Effector memory CD8-positive, alpha-beta T cell (primary cell): ENCODE measurements around the gene KRT13.

ENCODE experiments used
- ATAC-seq: fragments of 150-1000 bp; cut with Tn5 transposase; replicated peaks from 2 replicates; pipeline ENCODE4 v1.10.0; 2021; ENCODE audit warnings: mild to moderate bottlenecking, moderate library complexity
- DNase-seq, 3 experiments: peaks; one replicate each; pipeline ENCODE4 v3.0.0; 2021
- H3K27ac Mint-ChIP-seq, 2 donors: one replicate each; pipeline ENCODE4 v1.8.0; 2022; ENCODE audit warnings: mild to moderate bottlenecking in 2 of 2, mixed read lengths in 2 of 2, moderate library complexity in 2 of 2
- H3K27me3 Mint-ChIP-seq, 2 donors: one replicate each; pipeline ENCODE4 v1.8.0; 2022; ENCODE audit warnings: mixed read lengths in 2 of 2
- H3K36me3 Mint-ChIP-seq: one replicate; pipeline ENCODE4 v1.8.0; 2022; ENCODE audit warnings: mild to moderate bottlenecking, moderate library complexity, mixed read lengths; ENCODE audit not compliant: insufficient read depth
- H3K4me1 Mint-ChIP-seq, 2 donors: one replicate each; pipeline ENCODE4 v1.8.0; 2022; ENCODE audit warnings: low read depth in 2 of 2, mixed read lengths in 2 of 2
- H3K4me3 Mint-ChIP-seq, 2 donors: one replicate each; pipeline ENCODE4 v1.8.0; 2022; ENCODE audit warnings: mild to moderate bottlenecking in 2 of 2, mixed read lengths in 2 of 2, moderate library complexity in 2 of 2
- H3K9me3 Mint-ChIP-seq, 2 donors: one replicate each; pipeline ENCODE4 v1.8.0; 2022; ENCODE audit warnings: mixed read lengths in 2 of 2

The KRT13 gene

DNA sequence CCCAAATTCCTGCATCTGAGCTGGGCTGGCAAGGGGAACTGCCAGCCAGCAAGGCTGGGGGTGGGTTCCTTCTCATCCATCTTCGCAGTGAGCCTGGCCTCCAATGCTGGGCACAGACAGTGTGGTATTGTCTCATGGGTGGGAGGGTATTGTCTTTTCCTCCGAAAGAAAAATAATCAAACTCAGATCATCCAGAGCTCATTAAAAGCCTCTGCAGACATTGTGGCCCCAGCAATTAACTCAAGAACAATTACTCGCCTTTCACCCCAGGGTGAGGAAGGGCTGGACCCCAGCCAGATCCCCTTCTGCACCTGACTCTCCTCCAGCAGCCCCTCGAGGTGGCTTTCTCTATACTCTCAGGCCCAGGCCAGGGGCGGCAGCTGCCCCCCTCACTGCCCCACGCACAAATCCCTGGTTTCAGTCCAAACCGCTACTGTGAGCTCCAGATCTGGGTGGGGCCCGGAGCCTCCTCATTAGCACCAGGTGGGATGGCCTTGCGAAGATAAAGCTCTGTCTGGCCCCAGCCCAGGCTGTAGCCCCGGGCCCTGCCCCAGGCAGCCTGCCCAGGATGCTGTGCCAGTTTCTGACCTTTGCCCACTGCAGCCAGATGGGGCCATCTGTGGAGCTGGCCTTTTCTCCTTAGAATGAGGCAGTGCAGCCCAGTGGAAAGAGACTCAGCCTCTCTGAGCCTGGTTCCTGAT is 15.6 kb upstream of the KRT13 start:
- no peak for ATAC-seq
- Mint-ChIP-seq H3K27me3 (peaks cover 29 to 87% of the 10 kb centered on the region in 2 donors), H3K27ac (no peak overlapping the region), H3K4me3 (no peak overlapping the region), H3K4me1 (no peaks in the 10 kb centered on the region), H3K9me3 (no peaks in the 10 kb centered on the region), H3K36me3 (no peaks in the 10 kb centered on the region)
- no peak for DNase-seq

DNA sequence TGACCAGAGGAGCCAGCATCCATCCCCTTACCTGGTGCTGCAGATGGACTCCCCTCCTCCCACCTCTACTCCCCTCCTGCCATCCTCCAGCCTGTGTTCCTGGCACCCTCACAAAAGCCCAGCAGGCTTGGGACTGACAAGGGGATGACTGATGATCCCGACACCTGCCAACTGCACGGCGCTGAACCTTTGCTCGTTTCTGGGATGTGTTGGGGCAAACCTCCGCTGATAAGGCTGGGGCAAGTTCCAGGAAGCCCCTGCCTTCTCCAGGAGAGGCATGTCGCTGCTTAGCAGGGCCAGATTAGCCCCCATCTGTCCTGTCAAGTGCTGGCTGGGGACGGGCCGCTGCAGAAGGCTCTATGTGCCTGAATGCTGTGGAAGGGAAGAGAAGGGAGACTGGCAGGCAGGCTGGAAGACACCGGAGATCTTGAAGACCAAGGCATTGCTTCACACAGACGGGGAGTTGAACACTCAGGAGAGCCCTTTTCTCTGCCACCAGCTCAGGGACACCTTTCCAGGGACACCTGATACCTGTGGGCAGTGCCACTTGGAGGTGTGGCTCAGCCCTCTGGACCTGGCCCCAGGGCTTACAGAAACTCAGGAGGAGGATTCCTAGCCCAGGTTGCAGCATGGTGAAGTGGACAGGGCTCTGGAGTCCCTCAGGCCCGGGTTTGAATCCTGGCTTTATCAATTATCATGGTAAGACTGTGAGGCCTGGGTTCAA is 14.3 kb upstream of the KRT13 start:
- H3K27ac Mint-ChIP-seq: no peak overlapping the region
- no peaks in the 10 kb centered on the region for H3K9me3 Mint-ChIP-seq
- H3K36me3 Mint-ChIP-seq: no peaks in the 10 kb centered on the region
- H3K27me3 Mint-ChIP-seq: peaks cover 24 to 87% of the 10 kb centered on the region in 2 donors
- H3K4me3 Mint-ChIP-seq: no peak overlapping the region
- H3K4me1 Mint-ChIP-seq: no peaks in the 10 kb centered on the region
- no peak for ATAC-seq
- DNase-seq: no peak

DNA sequence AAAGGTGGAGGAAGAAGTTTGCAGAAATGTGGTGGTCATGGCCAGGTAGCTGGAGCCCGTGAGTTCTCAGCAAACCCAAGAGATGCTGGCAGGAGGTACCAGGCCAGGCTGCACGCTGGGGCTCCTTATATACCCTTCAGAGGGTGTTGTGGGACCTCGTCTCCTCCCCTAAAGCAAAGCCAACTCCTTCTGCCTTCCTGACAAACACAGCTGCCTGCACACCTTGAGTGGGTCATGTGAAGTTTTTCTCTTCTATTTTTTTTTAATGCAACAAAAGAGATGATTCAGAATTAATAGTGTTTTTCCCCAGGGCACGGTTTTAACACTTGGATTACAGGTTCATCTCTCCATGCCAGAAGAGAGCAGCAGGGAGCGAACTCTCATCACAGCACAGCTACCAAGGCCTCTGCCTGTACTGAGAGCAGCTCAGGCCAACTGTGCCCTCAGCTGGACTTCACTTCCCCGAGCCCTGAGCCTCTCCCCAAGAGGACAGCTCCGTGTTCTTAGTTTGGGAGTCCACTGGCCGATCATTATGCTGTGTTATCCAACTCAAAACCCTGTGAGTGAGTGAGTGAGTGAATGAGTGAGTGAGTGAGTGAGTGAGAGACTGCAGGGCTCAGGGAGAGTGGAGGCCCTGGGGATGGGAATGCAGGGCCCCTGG is 13.5 kb upstream of the KRT13 start, which contains the start of gene KRT15:
KRT15 (minus strand) TSS at position 102 of the 661 bp plus-strand sequence; CDS start at position 39, 63 bp downstream.
- no peaks in the 10 kb centered on the region for H3K9me3 Mint-ChIP-seq
- no peak within 1 kb of the TSS for H3K27ac Mint-ChIP-seq
- DNase-seq (no peak), ATAC-seq (no peak)
- H3K4me3 Mint-ChIP-seq: no peak within 1 kb of the TSS
- H3K4me1 Mint-ChIP-seq: no peaks in the 10 kb centered on the region
- H3K27me3 Mint-ChIP-seq: peaks cover 24 to 81% of the 10 kb centered on the region in 2 donors
- H3K36me3 Mint-ChIP-seq: no peaks in the 10 kb centered on the region

DNA sequence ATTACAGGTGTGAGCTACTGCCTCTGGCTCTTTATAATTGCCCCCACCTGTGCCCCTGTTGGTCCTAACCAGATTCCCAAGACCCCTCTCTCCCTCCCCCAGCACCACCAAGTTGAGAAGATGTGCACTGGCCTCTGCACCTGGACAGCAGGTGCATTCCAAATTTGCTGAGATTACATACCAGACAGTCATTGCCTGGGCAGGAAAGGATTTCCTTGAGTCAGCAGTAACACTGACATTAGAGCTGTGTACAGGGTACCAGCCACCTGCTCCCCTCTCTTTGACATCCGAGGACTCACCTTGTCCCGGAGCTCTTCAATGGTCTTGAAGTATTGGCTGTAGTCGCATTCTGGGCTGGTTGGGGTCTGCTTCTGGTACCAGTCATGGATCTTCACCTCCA is 12.6 kb upstream of the KRT13 start:
- peaks cover 24 to 77% of the 10 kb centered on the region in 2 donors for H3K27me3 Mint-ChIP-seq
- H3K4me1 Mint-ChIP-seq: no peaks in the 10 kb centered on the region
- no peak overlapping the region for H3K27ac Mint-ChIP-seq
- H3K36me3 Mint-ChIP-seq: no peaks in the 10 kb centered on the region
- ATAC-seq: no peak
- no peak for DNase-seq
- H3K4me3 Mint-ChIP-seq: no peak overlapping the region
- H3K9me3 Mint-ChIP-seq: no peaks in the 10 kb centered on the region

DNA sequence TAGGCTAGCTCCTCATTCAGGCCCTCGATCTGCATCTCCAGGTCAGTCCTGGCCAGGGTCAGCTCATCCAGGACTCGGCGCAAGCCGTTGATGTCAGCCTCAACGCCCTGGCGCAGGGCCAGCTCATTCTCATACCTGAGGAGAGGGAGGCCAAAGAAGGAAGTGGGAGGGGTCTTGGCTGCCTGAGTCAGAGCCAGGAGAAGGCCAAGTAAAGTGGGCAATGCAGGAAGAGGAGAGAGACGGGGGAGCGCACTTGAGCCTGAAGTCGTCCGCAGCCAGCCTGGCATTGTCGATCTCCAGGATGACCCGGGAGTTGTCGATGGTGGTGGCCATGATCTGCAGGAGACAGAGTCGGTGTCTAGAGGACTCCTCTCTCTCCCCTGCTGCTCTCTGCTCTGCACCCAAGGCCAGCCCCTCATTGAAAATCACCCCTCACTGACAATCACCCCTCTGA is 11.4 kb upstream of the KRT13 start:
- peaks cover 31 to 82% of the 10 kb centered on the region in 2 donors for H3K27me3 Mint-ChIP-seq
- no peaks in the 10 kb centered on the region for H3K4me1 Mint-ChIP-seq
- no peaks in the 10 kb centered on the region for H3K36me3 Mint-ChIP-seq
- no peaks in the 10 kb centered on the region for H3K9me3 Mint-ChIP-seq
- DNase-seq: no peak
- no peak overlapping the region for H3K27ac Mint-ChIP-seq
- H3K4me3 Mint-ChIP-seq: no peak overlapping the region
- ATAC-seq: no peak

DNA sequence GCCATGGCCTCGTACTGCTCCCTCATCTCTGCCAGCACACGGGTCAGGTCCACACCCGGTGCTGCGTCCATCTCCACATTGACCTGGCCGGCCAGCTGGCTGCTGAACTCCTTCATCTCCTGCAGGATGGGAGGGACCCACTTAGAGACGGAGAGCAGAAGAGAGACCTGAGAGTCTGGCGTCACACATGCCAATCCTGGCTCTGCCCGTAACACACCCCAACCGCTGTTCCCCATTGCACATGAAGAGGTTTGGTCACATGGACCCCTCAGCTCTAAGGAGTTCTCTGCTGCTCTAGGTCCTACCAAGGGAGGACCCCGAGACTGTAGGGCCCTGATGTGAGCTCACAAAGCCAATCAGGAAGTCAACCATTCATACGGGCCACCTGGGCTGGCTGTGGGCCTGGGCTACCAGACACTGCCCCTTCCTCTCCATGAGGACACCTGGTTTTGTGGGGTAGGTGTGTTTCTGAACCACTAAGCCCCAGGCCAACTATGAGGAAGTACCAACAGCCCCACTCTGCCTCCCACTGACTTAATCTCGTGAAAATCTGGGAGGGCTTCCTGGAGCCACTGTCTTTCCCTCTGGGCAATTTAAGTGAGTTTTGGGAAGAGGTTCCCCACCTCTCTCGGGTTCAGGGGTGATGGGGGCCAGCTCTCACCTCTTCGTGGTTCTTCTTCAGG is 10.9 kb upstream of the KRT13 start:
- Mint-ChIP-seq H3K4me1 (no peaks in the 10 kb centered on the region), H3K9me3 (no peaks in the 10 kb centered on the region), H3K4me3 (no peak overlapping the region), H3K27me3 (peaks cover 31 to 76% of the 10 kb centered on the region in 2 donors), H3K36me3 (no peaks in the 10 kb centered on the region), H3K27ac (no peak overlapping the region)
- ATAC-seq (no peak), DNase-seq (no peak)

DNA sequence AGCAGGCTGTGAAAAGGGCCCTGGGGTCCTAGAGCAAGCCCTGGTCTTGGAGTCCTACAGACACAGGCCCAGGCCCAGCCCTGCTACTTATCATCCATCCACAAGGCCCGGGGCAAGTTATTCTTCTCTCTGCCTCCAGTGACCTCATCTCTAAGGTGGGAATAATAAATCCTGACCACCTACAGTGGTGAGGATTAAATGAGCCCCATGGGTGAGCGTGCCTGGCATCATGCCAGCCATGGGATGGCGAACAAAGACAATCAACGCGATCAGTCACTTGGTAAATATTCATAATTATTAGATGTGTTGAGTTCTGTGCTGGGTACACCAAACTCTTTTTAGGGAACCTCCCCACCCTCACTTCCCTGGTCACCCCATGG is 7.7 kb upstream of the KRT13 start:
- no peak for DNase-seq
- Mint-ChIP-seq H3K4me1 (no peaks in the 10 kb centered on the region), H3K36me3 (no peaks in the 10 kb centered on the region), H3K27ac (peak overlapping the region in 1 of 2 donors; percentile 29), H3K27me3 (peaks cover 20 to 59% of the 10 kb centered on the region in 2 donors), H3K4me3 (no peak overlapping the region), H3K9me3 (no peaks in the 10 kb centered on the region)
- no peak for ATAC-seq

DNA sequence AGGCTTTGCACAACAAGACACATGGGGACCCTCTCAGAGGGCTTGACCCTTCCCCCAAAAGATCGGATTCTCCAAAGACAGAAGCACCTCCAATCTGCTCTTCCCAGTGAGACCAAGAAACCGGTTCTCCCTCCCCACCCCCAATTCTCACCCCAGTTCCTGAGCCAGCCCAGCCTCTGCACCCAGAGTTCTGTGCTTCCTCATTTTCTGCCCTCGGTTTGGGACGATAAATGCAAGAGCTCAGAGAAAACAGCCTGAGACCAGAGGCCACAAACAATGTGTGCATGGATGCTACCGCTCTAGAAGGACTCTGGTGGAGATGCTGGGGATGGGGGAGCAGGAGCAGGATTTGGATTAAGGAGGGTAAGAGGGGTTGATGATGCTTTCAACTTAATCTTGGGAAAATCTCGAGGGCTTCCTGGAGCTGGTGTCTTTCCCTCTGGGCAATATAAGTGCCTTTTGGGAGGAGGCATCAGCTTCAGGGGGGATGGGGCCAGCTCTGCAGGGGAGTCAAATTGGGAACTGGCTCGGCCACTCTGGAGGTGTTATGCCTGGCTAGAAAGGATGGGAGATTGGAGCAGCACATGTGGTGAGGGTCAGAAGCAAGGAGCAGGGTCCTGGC is 7.2 kb upstream of the KRT13 start:
- Mint-ChIP-seq H3K36me3 (no peaks in the 10 kb centered on the region), H3K27me3 (peaks cover 17 to 54% of the 10 kb centered on the region in 2 donors), H3K27ac (no peak overlapping the region), H3K9me3 (no peaks in the 10 kb centered on the region), H3K4me3 (no peak overlapping the region), H3K4me1 (no peaks in the 10 kb centered on the region)
- no peak for DNase-seq
- ATAC-seq: no peak

DNA sequence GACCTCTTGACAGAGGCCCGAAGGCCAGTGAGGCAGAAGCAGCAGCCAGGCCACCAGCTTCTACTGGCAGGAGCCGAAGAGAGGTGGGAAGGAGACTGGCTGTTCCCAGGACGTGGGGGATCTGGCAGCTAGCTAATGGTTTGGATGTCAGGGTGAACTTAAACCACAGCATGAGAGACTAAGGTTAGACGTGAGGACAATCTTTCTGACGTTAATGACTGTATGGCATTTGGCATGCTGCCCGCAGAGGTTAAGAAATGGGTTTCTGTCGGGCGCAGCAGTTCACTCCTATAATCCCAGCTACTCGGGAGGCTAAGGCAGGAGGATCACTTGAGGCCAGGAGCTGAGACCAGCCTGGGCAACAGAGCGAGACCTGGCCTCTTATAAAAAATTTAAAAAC is 6.3 kb upstream of the KRT13 start:
- H3K27ac Mint-ChIP-seq: no peak overlapping the region
- no peak for DNase-seq
- no peaks in the 10 kb centered on the region for H3K9me3 Mint-ChIP-seq
- no peak for ATAC-seq
- H3K4me1 Mint-ChIP-seq: no peaks in the 10 kb centered on the region
- peaks cover 12 to 44% of the 10 kb centered on the region in 2 donors for H3K27me3 Mint-ChIP-seq
- no peaks in the 10 kb centered on the region for H3K36me3 Mint-ChIP-seq
- no peak overlapping the region for H3K4me3 Mint-ChIP-seq

DNA sequence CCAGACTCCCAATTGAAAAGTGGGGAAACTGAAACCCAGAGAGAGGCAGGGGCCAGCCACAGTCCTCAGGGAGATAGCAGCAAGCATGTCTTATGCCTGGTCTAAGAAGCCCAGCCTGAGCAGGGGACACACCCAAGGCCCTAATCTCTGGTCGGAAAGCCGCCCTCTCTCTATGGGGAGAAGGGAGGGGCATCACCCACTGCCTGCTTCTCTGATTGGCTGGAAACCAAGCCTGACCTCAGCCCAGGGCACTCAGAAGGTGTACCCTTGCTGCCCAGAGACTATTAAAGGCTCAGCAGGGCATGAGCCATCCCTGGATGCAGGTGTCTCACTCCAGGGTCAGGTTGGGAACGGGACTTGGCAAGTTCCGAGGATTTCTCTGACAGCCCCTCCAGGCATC is 5.7 kb upstream of the KRT13 start:
- Mint-ChIP-seq H3K4me3 (no peak overlapping the region), H3K4me1 (no peaks in the 10 kb centered on the region)

DNA sequence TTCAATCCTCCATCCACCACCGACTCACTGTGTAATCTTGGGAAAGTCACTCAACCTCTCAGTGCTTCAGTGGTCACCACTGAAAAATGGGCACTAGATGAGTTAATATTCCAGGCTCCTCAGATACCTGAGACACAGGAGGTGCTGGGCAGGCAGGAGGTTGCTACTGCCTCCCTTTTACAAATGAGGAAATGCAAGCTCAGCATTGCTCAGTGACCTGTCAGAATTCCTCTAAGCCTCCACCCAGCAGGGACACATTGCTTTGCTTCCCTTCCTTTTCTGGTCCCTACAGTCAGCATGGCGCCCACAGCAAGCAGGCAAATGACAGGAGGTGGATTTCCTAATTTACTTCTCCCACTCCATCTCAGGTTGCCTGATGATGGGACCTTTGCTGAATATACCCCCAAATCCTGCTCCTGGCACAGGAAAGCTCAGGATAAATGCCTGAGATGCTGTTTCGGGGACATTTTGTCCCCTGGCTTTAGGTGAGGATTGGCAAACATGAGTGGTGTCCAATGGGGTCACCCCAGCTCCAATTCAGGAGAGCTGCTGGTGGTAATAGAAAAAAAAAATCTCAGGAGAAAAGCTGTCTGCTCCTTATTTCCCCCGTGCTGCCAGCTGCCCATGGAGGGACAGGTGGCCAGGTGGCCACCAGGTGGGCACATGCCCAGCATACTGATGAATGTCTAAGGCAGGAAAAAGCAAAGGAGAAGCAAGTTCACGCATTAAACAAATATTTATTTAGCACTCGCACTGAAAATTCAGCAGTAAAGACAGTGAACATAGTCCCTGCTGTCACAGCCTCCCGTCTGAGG is 5.0 kb upstream of the KRT13 start:
- Mint-ChIP-seq H3K4me1 (no peaks in the 10 kb centered on the region), H3K36me3 (no peaks in the 10 kb centered on the region), H3K4me3 (no peak overlapping the region), H3K27me3 (peaks cover 12 to 32% of the 10 kb centered on the region in 2 donors), H3K27ac (no peak overlapping the region), H3K9me3 (no peaks in the 10 kb centered on the region)
- DNase-seq: no peak
- ATAC-seq: no peak

More for the DNA sequence above, 5.7 kb upstream of the KRT13 start:
- ATAC-seq: no peak
- Mint-ChIP-seq H3K9me3 (no peaks in the 10 kb centered on the region), H3K36me3 (no peaks in the 10 kb centered on the region), H3K27me3 (peaks cover 12 to 38% of the 10 kb centered on the region in 2 donors), H3K27ac (no peak overlapping the region)
- DNase-seq: no peak

DNA sequence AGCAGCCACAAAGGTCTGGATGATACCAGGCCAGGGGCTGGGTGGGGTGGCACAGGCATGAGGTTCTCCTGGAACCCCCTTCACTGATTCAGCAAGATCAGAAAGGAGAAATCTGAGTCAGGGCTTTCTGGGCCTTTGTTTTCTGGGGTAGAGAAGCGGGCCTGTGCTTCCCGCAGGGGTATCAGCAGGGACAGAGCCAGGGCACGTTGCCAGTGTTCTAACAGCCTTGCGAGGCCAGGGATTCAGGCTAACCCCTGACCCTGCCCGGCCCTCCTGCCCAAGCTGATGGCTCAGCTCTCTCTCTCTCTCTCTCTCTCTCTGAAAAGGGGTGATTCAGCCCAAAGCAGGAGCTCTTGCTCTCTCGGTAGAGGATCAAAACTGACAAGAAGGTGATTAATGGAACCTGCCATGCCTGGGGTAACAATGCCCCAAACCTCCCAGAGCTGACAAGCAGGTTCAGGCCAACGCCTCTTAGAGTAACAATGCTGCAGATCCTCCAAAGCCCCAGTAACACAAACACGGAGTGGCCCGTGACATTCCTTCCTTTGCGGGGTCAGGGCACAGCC is 2.0 kb upstream of the KRT13 start:
- no peak for DNase-seq
- Mint-ChIP-seq H3K36me3 (no peaks in the 10 kb centered on the region), H3K27me3 (peaks cover 5 to 13% of the 10 kb centered on the region in 2 donors), H3K27ac (no peak overlapping the region), H3K4me1 (no peaks in the 10 kb centered on the region), H3K4me3 (no peak overlapping the region), H3K9me3 (no peaks in the 10 kb centered on the region)
- no peak for ATAC-seq
